GM12878 (cell line): ENCODE results near the gene PRDM15. TPM values are rescaled to one million over a fixed set of nuclear protein-coding genes. Genes with fewer than 3 reads are reported as not detected.

Experiments used
- ATAC-seq: fragments of 200-7000 bp; cut with Tn5 transposase; 3 replicates; pipeline ENCODE4 v1.9.1; 2020; ENCODE audit warnings: mild to moderate bottlenecking, moderate library complexity
- BruUV-seq: library from RNA; stranded (reverse); fragments of 400-500 nt; replicated peaks from 2 replicates; lab custom pipeline; 2021; lab: Mats Ljungman, UMichigan
- CTCF ChIA-PET: fragments of 300-600 bp; sonication (Branson Sonifier 250); formaldehyde crosslinking; extraction: SDS; loops from one replicate; lab custom pipeline; 2021; ENCODE audit warnings: inconsistent platforms; lab: Yijun Ruan, JAX
- POLR2A ChIA-PET: fragments of 350-600 bp; formaldehyde crosslinking; extraction: SDS; loops from one replicate; lab custom pipeline; 2021; ENCODE audit warnings: inconsistent platforms; lab: Charles Lee
- RAD21 ChIA-PET: fragments of 300-600 bp; sonication (Branson Sonifier 250); formaldehyde crosslinking; loops from one replicate; lab custom pipeline; 2023; ENCODE audit warnings: antibody characterized with exemption; ENCODE audit not compliant: unreplicated experiment; lab: Charles Lee
- SMC1A ChIA-PET: fragments of 300-600 bp; sonication (Branson Sonifier 250); formaldehyde crosslinking; loops from one replicate; lab custom pipeline; 2023; ENCODE audit not compliant: unreplicated experiment, uncharacterized antibody; lab: Charles Lee
- DNase-seq: peaks from one replicate; pipeline ENCODE4 v3.0.0-alpha.2; 2011; ENCODE audit warnings: low read depth, low spot score
- FAIRE-seq: peaks from 3 replicates; lab custom pipeline; 2011; peaks lifted over from hg19 to GRCh38; lab: Jason Lieb, UNC
- H2AFZ ChIP-seq: 2 replicates; pipeline ENCODE4 v1.6.0; 2011; ENCODE audit warnings: low read depth, low read length, control low read depth; ENCODE audit not compliant: control insufficient read depth
- H3K27ac ChIP-seq: 2 replicates; pipeline ENCODE4 v1.5.1; 2011; ENCODE audit warnings: control low read depth; ENCODE audit not compliant: control insufficient read depth, insufficient read depth
- H3K27me3 ChIP-seq, 2 experiments: replicated peaks in 1 of 2; 2 replicates each; pipeline versions ENCODE4 v1.6.0 to v1.6.1; 2011; ENCODE audit warnings: low read length in 1 of 2; ENCODE audit not compliant: control insufficient read depth in 2 of 2, insufficient read depth in 2 of 2
- H3K36me3 ChIP-seq, 2 experiments: 2 replicates each; pipeline ENCODE4 v1.5.1; 2011; ENCODE audit warnings: low read length in 1 of 2; ENCODE audit not compliant: control insufficient read depth in 2 of 2, insufficient read depth in 2 of 2
- H3K4me1 ChIP-seq: 2 replicates; pipeline ENCODE4 v1.6.1; 2011; ENCODE audit warnings: mild to moderate bottlenecking, low read length, moderate library complexity, mixed read lengths; ENCODE audit not compliant: control insufficient read depth, insufficient read depth
- H3K4me2 ChIP-seq: 2 replicates; pipeline ENCODE4 v1.6.0; 2011; ENCODE audit warnings: control low read depth; ENCODE audit not compliant: control insufficient read depth, insufficient read depth
- H3K4me3 ChIP-seq: fragments of 200-600 bp; sonication (generic); 2 replicates; pipeline ENCODE4 v1.5.1; 2016
- H3K79me2 ChIP-seq: 2 replicates; pipeline ENCODE4 v1.6.0; 2011; ENCODE audit warnings: low read length; ENCODE audit not compliant: control insufficient read depth, insufficient read depth
- H3K9ac ChIP-seq: 2 replicates; pipeline ENCODE4 v1.8.0; 2011; ENCODE audit warnings: low read length, control low read depth, mixed read lengths; ENCODE audit not compliant: control insufficient read depth, insufficient read depth
- H3K9me3 ChIP-seq: replicated peaks from 3 replicates; pipeline ENCODE4 v1.5.1; 2011; ENCODE audit warnings: mild to moderate bottlenecking, low read length; ENCODE audit not compliant: control insufficient read depth, insufficient read depth
- H4K20me1 ChIP-seq: 2 replicates; pipeline ENCODE4 v1.6.0; 2011; ENCODE audit not compliant: control insufficient read depth, insufficient read depth
- ATF2 ChIP-seq: IDR thresholded peaks from 2 replicates; pipeline ENCODE4 v1.6.1; 2012; ENCODE audit warnings: low read length, inconsistent platforms
- BACH1 ChIP-seq: fragments of 450-650 bp; IDR thresholded peaks from 2 replicates; pipeline ENCODE4 v1.6.1; 2017; ENCODE audit warnings: mild to moderate bottlenecking, borderline replicate concordance
- BMI1 ChIP-seq: fragments of 450-650 bp; IDR thresholded peaks from 2 replicates; pipeline ENCODE4 v1.6.1; 2016; ENCODE audit warnings: mild to moderate bottlenecking, moderate library complexity, borderline replicate concordance
- CHD2 ChIP-seq: IDR thresholded peaks from 2 replicates; pipeline ENCODE4 v1.6.1; 2011; ENCODE audit warnings: low read depth, low read length, improper control_type of control experiment, borderline replicate concordance
- E2F4 ChIP-seq: IDR thresholded peaks from 2 replicates; pipeline ENCODE4 v1.6.1; 2012; ENCODE audit warnings: low read depth, low read length, improper control_type of control experiment
- IKZF2 ChIP-seq, 2 experiments: fragments of 450-650 bp; IDR thresholded peaks; 2 replicates each; pipeline ENCODE4 v1.6.1; 2017; ENCODE audit warnings: mild to moderate bottlenecking in 2 of 2, moderate library complexity in 2 of 2
- SIN3A ChIP-seq: IDR thresholded peaks from 2 replicates; pipeline ENCODE4 v1.6.1; 2012; ENCODE audit warnings: low read depth, low read length, improper control_type of control experiment
- SKIL ChIP-seq: fragments of 450-650 bp; IDR thresholded peaks from 2 replicates; pipeline ENCODE4 v1.6.1; 2017; ENCODE audit warnings: mild to moderate bottlenecking, low read depth, inconsistent platforms; ENCODE audit not compliant: poor library complexity, severe bottlenecking
- SP1 ChIP-seq: IDR thresholded peaks from one replicate; pipeline ENCODE4 v1.6.1; 2011; ENCODE audit warnings: low read depth, low read length
- STAT1 ChIP-seq: fragments of 450-650 bp; conservative IDR thresholded peaks from 2 replicates; pipeline ENCODE4 v1.6.1; 2014; ENCODE audit warnings: antibody characterized with exemption, mild to moderate bottlenecking
- TCF12 ChIP-seq: IDR thresholded peaks from 2 replicates; pipeline ENCODE4 v1.6.1; 2011; ENCODE audit warnings: low read depth, mild to moderate bottlenecking, low read length
- TCF3 ChIP-seq: IDR thresholded peaks from 2 replicates; pipeline ENCODE4 v1.6.1; 2012; ENCODE audit warnings: low read depth, mild to moderate bottlenecking, low read length, borderline replicate concordance; ENCODE audit not compliant: insufficient read depth
- YY1 ChIP-seq: IDR thresholded peaks from 2 replicates; pipeline ENCODE4 v1.6.1; 2011; ENCODE audit warnings: low read depth, mild to moderate bottlenecking, low read length
- ZBED1 ChIP-seq: IDR thresholded peaks from 2 replicates; pipeline ENCODE4 v1.6.1; 2016; ENCODE audit warnings: borderline replicate concordance
- ZBTB33 ChIP-seq: fragments of 450-650 bp; IDR thresholded peaks from 2 replicates; pipeline ENCODE4 v1.6.1; 2017; ENCODE audit warnings: mild to moderate bottlenecking
- WGBS: methylation state at CpG from one replicate; pipeline ENCODE4 v1.1.6; 2016; ENCODE audit warnings: low lambda C conversion rate; ENCODE audit not compliant: insufficient replicate concordance, insufficient coverage; ENCODE audit errors: missing lambda C conversion rate; 5-methylcytosine and 5-hydroxymethylcytosine counted together
- in situ Hi-C: fragments of 300-500 bp; cut with MboI; formaldehyde crosslinking; loops from 9 replicates; pipeline ENCODE4 v1.14.3; 2018; ENCODE audit warnings: mixed read lengths
- intact Hi-C: fragments of 100-400 bp; cut with micrococcal nuclease; formaldehyde crosslinking; loops from one replicate; pipeline ENCODE4 v1.14.2; 2022; ENCODE audit not compliant: unreplicated experiment
- polyA plus RNA-seq, 11 experiments: library from polyadenylated mRNA; depleted of rRNA in 4 of 11; unstranded in 6 of 11; stranded (reverse) in 5 of 11; fragments of >200 nt; fragmentation: Nextera tagmentation in 4 of 11; fragmentation: Illumina TruSeq in 1 of 11; extraction: Ambion mirVana in 4 of 11; extraction: Trizol in 1 of 11; gene quantifications; 1 replicate in 1 of 11; 2 replicates in 10 of 11; pipeline versions ENCODE4 v1.2.1 to v1.2.3, GENCODE V29; 2011 to 2016; ENCODE audit warnings: inconsistent platforms in 2 of 11, missing spikeins in 2 of 11, low read depth in 1 of 11
- total RNA-seq, 4 experiments: library from RNA; depleted of rRNA in 3 of 4; stranded (reverse); fragments of >200 nt in 3 of 4; fragmentation: Illumina TruSeq in 1 of 4; extraction: Trizol in 1 of 4; gene quantifications; 2 replicates each; pipeline versions ENCODE4 v1.2.1 to v1.2.3, GENCODE V29; 2013 to 2021

Gene PRDM15
- total and polyA plus RNA-seq, 10 of the 15 experiments (the other 5 are each of a cell fraction or from before 2014, with no cell fraction given): 2.2 to 16.0 (median 8.6) TPM

- TF ChIP-seq IKZF2 (IDR thresholded peaks at IDR 0.05): no peak
- TF ChIP-seq SKIL: no peak
- no peak for TF ChIP-seq TCF3
These were observed 63.2 kb downstream of the PRDM15 start (continued) for GRCh38 chr21:41815652-41816582.

- no peaks in the 10 kb centered on the region for H3K27me3 ChIP-seq
- H3K9ac ChIP-seq: no peak overlapping the region
- WGBS: 99% methylated on average over 10 of the region's 11 CpGs
- no TSS peak for BruUV-seq
- H3K27ac ChIP-seq: no peak overlapping the region
- H3K79me2 ChIP-seq: no peaks in the 10 kb centered on the region
- no peak for DNase-seq
- intact Hi-C loops: no loop called here
- no peak overlapping the region for H3K4me3 ChIP-seq
- POLR2A ChIA-PET: no interaction called here
- H4K20me1 ChIP-seq: no peaks in the 10 kb centered on the region
- peaks cover 5% of the 10 kb centered on the region; the same call in 1 of the 2 replicates for H3K4me1 ChIP-seq
- in situ Hi-C loops: no loop called here
- no peaks in the 10 kb centered on the region for H3K9me3 ChIP-seq
- RAD21 ChIA-PET: no interaction called here
- no peak overlapping the region for H3K4me2 ChIP-seq
- CTCF ChIA-PET: no interaction called here
- SMC1A ChIA-PET: no interaction called here
- H3K36me3 ChIP-seq: peaks cover 20 to 22% of the 10 kb centered on the region in 2 experiments; a peak in 3 of 4 replicates
- ATAC-seq: no peak
- no peak for FAIRE-seq
- no peak overlapping the region for H2AFZ ChIP-seq
- TF ChIP-seq CHD2: no peak
- no peak for TF ChIP-seq E2F4
- no peak for TF ChIP-seq ZBED1
- TF ChIP-seq TCF12: no peak
- no peak for TF ChIP-seq STAT1
- no peak for TF ChIP-seq BMI1
- no peak for TF ChIP-seq ATF2
- no peak for TF ChIP-seq ZBTB33
- no peak for TF ChIP-seq SIN3A
- TF ChIP-seq BACH1: no peak
- TF ChIP-seq SP1: no peak
- TF ChIP-seq YY1: no peak
These were observed 65.9 kb downstream of the PRDM15 start for GRCh38 chr21:41813226-41813625.
